ENCODE results near the gene KMT2D. TPM values are rescaled to one million over a fixed set of nuclear protein-coding genes. Genes with fewer than 3 reads are reported as not detected.
A peak's percentile ranks its signal among the peaks of the same experiment; 100 is the strongest.

Gene KMT2D
- total and polyA plus RNA-seq, 8 donors: 3.2 to 220 (median 82.3) TPM

GRCh38 chr12:49097381-49097780 lies 36.8 kb upstream of the KMT2D start:
- Histone ChIP-seq H3K4me1 (peaks cover 11 to 28% (median 22%) of the 10 kb centered on the region in 4 donors), H3K27me3 (peaks cover 14 to 29% (median 26%) of the 10 kb centered on the region in 3 donors), H3K4me3 (no peak overlapping the region), H3K36me3 (peaks cover 46 to 60% (median 59%) of the 10 kb centered on the region in 4 donors), H3K9me3 (no peaks in the 10 kb centered on the region), H3K27ac (no peak overlapping the region)
- no peak for TF ChIP-seq POLR2A (IDR thresholded peaks at IDR 0.05)
- no peak for TF ChIP-seq POLR2AphosphoS5 (IDR thresholded peaks at IDR 0.05)
- TF ChIP-seq, protein P1, sequence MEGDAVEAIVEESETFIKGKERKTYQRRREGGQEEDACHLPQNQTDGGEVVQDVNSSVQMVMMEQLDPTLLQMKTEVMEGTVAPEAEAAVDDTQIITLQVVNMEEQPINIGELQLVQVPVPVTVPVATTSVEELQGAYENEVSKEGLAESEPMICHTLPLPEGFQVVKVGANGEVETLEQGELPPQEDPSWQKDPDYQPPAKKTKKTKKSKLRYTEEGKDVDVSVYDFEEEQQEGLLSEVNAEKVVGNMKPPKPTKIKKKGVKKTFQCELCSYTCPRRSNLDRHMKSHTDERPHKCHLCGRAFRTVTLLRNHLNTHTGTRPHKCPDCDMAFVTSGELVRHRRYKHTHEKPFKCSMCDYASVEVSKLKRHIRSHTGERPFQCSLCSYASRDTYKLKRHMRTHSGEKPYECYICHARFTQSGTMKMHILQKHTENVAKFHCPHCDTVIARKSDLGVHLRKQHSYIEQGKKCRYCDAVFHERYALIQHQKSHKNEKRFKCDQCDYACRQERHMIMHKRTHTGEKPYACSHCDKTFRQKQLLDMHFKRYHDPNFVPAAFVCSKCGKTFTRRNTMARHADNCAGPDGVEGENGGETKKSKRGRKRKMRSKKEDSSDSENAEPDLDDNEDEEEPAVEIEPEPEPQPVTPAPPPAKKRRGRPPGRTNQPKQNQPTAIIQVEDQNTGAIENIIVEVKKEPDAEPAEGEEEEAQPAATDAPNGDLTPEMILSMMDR (IDR thresholded peaks at IDR 0.05): no peak
- no peak for TF ChIP-seq EP300 (IDR thresholded peaks at IDR 0.05)
- DNase-seq: no peak
- 86 to 100% (median 90%) methylated on average over 2 to 3 of the region's 3 CpGs for WGBS, 5 donors
- intact Hi-C loops (cut with DNase I; ENCODE audit: low total_unique reads): no loop called here

GRCh38 chr12:49094975-49095365 lies 34.4 kb upstream of the KMT2D start:
- Histone ChIP-seq H3K27me3 (peaks cover 30 to 53% (median 50%) of the 10 kb centered on the region in 3 donors), H3K27ac (no peak overlapping the region)

DNA sequence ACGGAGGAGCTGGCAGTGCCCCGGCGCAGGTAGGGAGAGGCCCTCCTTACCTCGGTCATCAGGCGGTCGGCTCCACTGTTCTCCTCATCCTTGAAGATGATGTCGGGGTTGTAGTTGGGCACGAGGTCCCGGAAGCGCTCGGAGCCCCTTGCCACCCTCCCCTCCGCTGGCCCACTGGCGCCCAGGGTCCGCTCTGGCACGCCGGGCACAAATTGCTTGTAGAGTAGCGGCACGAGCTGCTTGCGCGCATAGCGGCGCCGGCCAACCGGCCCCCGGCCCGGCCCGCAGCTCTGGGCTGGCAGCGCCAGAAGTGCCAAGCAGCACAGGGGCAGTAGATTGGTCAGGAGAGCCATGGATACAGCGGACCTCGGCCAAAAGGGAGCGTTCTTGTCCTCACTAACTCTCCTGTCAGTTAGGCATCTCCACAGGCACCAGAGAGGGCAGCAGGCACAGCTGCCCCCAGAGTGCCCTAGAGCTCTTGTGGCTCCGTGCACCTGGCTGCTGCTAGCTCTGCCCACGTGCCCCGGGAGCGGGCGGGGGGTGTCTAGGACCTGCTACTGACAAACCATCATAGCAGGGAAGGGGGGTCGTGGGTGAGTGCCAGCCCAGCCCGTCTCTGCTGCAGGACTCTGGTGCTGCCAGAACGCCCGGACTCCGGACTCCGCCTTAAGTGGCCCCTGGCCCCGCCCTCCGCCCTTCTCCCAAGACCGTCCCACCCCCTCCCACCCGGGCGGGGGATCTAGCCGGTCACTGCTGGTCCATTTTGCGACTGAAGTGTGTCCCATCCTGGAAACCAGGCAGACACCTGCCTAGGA lies 33.8 kb upstream of the KMT2D start, which contains the start of gene DHH:
DHH (minus strand) TSS at position 642 of the 815 bp plus-strand sequence; CDS start at position 353, 289 bp downstream.
- Histone ChIP-seq H3K4me3 (peak within 1 kb of the TSS; percentile 21 to 32 (median 30)), H3K27ac (peak within 1 kb of the TSS in 1 of 5 donors; percentile 3), H3K36me3 (peaks cover 16 to 29% (median 29%) of the 10 kb centered on the region in 4 donors), H3K27me3 (peaks cover 30 to 59% (median 56%) of the 10 kb centered on the region in 3 donors), H3K9me3 (no peaks in the 10 kb centered on the region), H3K4me1 (peaks cover 37 to 58% (median 51%) of the 10 kb centered on the region in 4 donors)
- TF ChIP-seq, protein P1 (IDR thresholded peaks at IDR 0.05): no peak
- TF ChIP-seq EP300 (IDR thresholded peaks at IDR 0.05): no peak
- no peak for TF ChIP-seq POLR2AphosphoS5 (IDR thresholded peaks at IDR 0.05)
- TF ChIP-seq POLR2A (IDR thresholded peaks at IDR 0.05): no peak
- DNase-seq: peak in 1 of 2 donors; percentile 65
- WGBS, 5 donors: 1 to 7% (median 2%) methylated on average over 6 to 49 of the region's 49 CpGs
- intact Hi-C loops (cut with DNase I; ENCODE audit: low total_unique reads): no loop called here

More at GRCh38 chr12:49094975-49095365, 34.4 kb upstream of the KMT2D start:
- Histone ChIP-seq H3K4me1 (peaks cover 32 to 52% (median 45%) of the 10 kb centered on the region in 4 donors), H3K36me3 (peaks cover 22 to 36% (median 35%) of the 10 kb centered on the region in 4 donors), H3K9me3 (no peaks in the 10 kb centered on the region), H3K4me3 (no peak overlapping the region)
- WGBS, 5 donors: 58 to 74% (median 64%) methylated on average over 2 of the region's 2 CpGs
- no peak for DNase-seq
- TF ChIP-seq, protein P1 (IDR thresholded peaks at IDR 0.05): no peak
- TF ChIP-seq POLR2AphosphoS5 (IDR thresholded peaks at IDR 0.05) (no peak), EP300 (IDR thresholded peaks at IDR 0.05) (no peak), POLR2A (IDR thresholded peaks at IDR 0.05) (no peak)
- intact Hi-C loops (cut with DNase I; ENCODE audit: low total_unique reads): no loop called here

DNA sequence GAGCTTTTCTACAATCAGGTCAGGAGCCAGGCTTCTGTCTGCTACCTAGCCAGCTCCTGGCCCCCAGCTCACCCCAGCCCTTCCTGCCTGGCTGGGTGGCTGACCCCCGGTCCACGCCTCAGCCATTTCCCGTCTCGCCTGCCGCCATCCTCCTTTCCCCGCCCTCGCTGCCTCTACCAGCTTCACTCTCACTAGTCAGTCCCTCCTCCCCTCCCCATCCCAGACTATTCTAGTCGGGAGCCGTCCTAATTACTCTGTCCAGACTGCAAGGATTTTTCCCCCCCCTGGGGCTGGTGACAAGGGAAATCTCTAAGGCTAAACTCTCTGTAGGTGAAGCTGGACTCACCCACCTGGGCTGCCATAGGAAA lies 33.2 kb upstream of the KMT2D start:
- Histone ChIP-seq H3K27me3 (peaks cover 30 to 65% (median 61%) of the 10 kb centered on the region in 3 donors), H3K4me1 (peaks cover 37 to 64% (median 53%) of the 10 kb centered on the region in 4 donors)
- DNase-seq: peak in 1 of 2 donors; percentile 46

More for the DNA sequence above, 33.2 kb upstream of the KMT2D start:
- 3 to 5% (median 3%) methylated on average over 9 of the region's 9 CpGs for WGBS, 5 donors
- H3K4me3 ChIP-seq: peak overlapping the region; percentile 21 to 32 (median 30)
- intact Hi-C loops (cut with DNase I; ENCODE audit: low total_unique reads): no loop called here
- peak overlapping the region in 1 of 5 donors; percentile 3 for H3K27ac ChIP-seq
- peaks cover 16 to 24% (median 23%) of the 10 kb centered on the region in 4 donors for H3K36me3 ChIP-seq
- TF ChIP-seq, protein P1 (IDR thresholded peaks at IDR 0.05): no peak
- TF ChIP-seq POLR2A (IDR thresholded peaks at IDR 0.05) (no peak), EP300 (IDR thresholded peaks at IDR 0.05) (no peak), POLR2AphosphoS5 (IDR thresholded peaks at IDR 0.05) (no peak)
- H3K9me3 ChIP-seq: no peaks in the 10 kb centered on the region
